NCI-H1092 treated with DMSO at 0.1 percent for 48 hours (cell line): Measurements from ENCODE around the gene FHL2.
"Not testable (repeated sequence)": the region's sequence is repeated elsewhere in the genome, so short reads cannot be mapped to it uniquely, and the experiment has no call there.

Source experiments
- DNase-seq: peaks from one replicate; lab custom pipeline; 2025; lab: John Stamatoyannopoulos, UW

Gene FHL2

GRCh38 chr2:105398336-105399206 lies at the start of gene FHL2:
TSS of gene FHL2 (minus strand) at chr2:105399051. CDS start at chr2:105386516, 12,535 bp downstream.
- peak; percentile 73 for DNase-seq

GRCh38 chr2:105447476-105447875 lies 48.6 kb upstream of the FHL2 start:
- no peak for DNase-seq

- no peak for DNase-seq
Measured at GRCh38 chr2:105446501-105446900, 47.6 kb upstream of the FHL2 start.

GRCh38 chr2:105445976-105446375 lies 47.1 kb upstream of the FHL2 start:
- DNase-seq: no peak

- no peak for DNase-seq
Measured at GRCh38 chr2:105445498-105445897, 46.6 kb upstream of the FHL2 start.

- no peak for DNase-seq
Measured at GRCh38 chr2:105443617-105444598, 45.1 kb upstream of the FHL2 start.

- no peak for DNase-seq
Measured at GRCh38 chr2:105442721-105443120, 43.9 kb upstream of the FHL2 start.

GRCh38 chr2:105442056-105442455 lies 43.2 kb upstream of the FHL2 start:
- DNase-seq: no peak

- DNase-seq: no peak
Measured at GRCh38 chr2:105439141-105439540, 40.3 kb upstream of the FHL2 start.

GRCh38 chr2:105438104-105438929 lies 39.5 kb upstream of the FHL2 start:
- DNase-seq: peak; percentile 62

- no peak for DNase-seq
Measured at GRCh38 chr2:105437708-105438103, 38.9 kb upstream of the FHL2 start.

GRCh38 chr2:105432749-105433148 lies 33.9 kb upstream of the FHL2 start:
- no peak for DNase-seq

GRCh38 chr2:105432044-105432399 lies 33.2 kb upstream of the FHL2 start:
- DNase-seq: peak; percentile 81

- DNase-seq: peak; percentile 79
Measured at GRCh38 chr2:105431367-105432043, 32.7 kb upstream of the FHL2 start.

- DNase-seq: no peak
Measured at GRCh38 chr2:105428387-105429018, 29.7 kb upstream of the FHL2 start.

GRCh38 chr2:105427485-105427884 lies 28.6 kb upstream of the FHL2 start:
- DNase-seq: no peak

GRCh38 chr2:105426626-105427292 lies 27.9 kb upstream of the FHL2 start:
- DNase-seq: no peak

GRCh38 chr2:105425936-105426625 lies 27.2 kb upstream of the FHL2 start:
- DNase-seq: no peak

- not testable (repeated sequence) for DNase-seq
Measured at GRCh38 chr2:105424836-105425235, 26.0 kb upstream of the FHL2 start.

- no peak for DNase-seq
Measured at GRCh38 chr2:105422801-105423200, 23.9 kb upstream of the FHL2 start.
